Middle frontal gyrus (tissue), 1 donor: ENCODE measurements around the gene AKAP17A.
"Not testable (repeated sequence)": the region's sequence is repeated elsewhere in the genome, so short reads cannot be mapped to it uniquely, and the experiment has no call there.

Source experiments
- DNase-seq: peaks from one replicate; pipeline ENCODE4 v3.0.0-alpha.2; 2015; ENCODE audit warnings: low spot score; ENCODE audit errors: extremely low spot score

Gene AKAP17A

DNA sequence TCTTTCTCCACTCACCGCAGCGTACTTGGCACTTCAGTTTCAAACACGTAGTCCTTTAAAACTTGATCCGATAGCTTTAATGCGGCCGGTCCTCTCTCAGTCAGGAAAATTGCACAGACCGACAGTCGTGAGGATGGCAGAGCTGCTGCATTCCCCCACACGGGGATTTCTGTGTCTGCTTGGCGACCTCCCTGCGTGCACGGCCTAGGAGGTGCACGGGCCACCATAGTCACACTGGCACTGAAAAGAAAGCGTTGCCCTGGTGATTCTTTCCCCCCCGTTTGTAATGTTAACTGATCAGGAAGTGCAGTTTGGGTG, 10.3 kb downstream of the AKAP17A start:
- DNase-seq = no peak

DNA sequence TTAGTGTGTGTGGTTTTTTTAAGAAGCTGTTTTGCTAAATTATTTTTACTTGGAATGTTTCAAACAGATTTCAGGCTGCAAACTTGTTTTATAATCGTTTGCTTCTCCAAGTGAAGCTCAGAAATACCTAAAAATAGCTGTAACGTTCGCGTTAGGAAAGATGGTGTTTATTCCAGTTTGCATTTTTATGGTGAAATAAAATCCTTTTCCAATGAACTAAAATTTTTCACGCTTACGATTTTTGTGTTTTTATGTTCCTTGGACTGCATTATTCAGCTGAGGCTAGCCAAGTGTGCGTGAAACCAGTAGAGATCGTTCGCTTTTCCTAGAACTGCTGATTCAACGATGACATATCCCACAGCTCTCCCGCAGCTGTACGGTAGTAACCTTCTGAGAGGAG, 10.9 kb downstream of the AKAP17A start:
- no peak for DNase-seq

DNA sequence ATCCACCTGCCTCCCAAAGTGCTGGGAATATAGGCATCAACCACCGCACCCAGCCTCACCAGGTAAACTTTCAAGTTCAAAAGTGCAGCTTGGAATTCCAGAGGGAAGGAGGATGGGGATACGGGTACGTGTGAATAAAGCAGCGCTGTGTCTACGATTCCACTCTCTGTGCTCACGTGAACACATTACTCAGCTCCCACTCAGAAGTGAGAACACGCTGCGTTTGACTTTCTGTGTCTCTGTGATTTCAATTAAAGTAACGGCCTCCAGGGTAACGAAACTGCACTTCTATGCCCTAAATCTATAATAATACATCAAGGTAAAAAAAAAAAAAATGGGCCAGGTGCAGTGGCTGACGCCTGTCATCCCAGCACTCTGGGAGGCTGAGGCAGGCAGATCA, 15.1 kb downstream of the AKAP17A start:
- DNase-seq = no peak

DNA sequence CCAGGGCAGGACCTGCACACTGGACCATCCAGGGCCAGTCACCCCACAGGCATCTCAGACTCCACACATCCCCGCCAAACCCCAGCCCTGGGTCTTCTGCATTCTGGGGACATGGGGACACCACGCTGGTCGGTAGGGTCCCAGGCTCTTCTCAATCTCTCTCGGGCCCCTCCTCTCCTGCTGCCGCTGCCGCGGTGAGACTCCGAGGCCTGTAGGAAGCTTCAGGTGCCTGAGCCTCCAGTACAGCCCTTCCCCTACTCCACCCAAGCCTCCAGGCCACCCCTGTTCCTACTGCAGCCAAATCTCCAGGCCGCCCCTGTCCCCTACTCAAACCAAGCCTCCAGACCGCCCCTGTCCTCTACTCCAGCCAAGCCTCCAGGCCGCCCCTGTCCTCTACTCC, 17.9 kb downstream of the AKAP17A start:
- no peak for DNase-seq

DNA sequence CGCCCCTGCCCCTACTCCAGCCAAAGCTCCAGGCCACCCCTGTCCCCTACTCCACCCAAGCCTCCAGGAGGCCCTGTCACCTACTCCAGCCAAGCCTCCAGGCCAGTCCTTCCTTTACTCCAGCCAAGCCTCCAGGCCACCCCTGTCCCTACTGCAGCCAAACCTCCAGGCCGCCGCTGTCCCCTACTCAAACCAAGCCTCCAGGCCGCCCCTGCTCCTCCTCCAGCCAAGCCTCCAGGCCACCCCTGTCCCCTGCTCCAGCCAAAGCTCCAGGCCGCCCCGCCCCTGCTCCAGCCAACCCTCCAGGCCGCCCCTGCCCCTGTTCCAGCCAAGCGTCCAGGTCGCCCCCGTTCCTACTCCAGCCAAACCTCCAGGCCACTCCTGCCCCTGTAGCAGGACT, 18.4 kb downstream of the AKAP17A start:
- DNase-seq = no peak

DNA sequence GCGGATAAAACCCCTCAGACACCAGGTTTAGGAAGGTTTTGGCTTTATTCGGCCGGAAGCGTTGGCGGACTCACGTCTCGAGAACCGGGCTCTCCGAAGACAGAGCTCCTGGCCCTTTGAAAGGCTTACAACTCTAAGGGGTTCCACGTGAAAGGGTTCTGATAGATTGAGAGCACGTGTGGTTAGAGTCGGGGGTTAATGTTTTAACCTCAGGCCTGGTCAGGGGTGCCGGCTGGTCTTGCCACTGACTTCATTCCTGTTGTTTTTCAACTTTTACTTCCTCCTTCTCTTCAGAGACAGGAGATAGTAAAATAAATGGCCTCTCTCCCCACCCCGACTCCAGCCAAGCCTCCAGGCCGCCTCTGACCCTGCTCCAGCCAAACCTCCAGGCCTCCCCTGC, 18.8 kb downstream of the AKAP17A start:
- no peak for DNase-seq

DNA sequence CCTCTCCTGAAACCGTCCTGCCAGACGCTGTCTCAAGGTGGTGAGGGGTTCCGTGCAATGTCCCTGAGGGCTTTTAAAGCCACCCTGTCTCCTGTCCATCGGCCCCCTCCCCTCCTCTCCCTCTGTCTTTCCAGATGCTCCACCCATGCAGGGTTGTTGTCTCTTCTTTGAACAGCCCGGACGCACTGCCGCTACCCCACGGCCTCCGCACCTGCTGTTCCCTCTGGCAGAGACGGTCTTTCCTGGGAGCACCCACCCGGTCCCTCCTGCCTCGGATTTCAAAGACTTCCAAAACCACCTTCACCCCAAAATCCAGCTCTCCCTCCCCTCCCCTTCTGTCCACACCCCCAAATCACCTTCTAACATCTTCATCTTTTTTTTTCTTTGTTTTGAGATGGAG, 19.3 kb downstream of the AKAP17A start:
- DNase-seq = no peak

DNA sequence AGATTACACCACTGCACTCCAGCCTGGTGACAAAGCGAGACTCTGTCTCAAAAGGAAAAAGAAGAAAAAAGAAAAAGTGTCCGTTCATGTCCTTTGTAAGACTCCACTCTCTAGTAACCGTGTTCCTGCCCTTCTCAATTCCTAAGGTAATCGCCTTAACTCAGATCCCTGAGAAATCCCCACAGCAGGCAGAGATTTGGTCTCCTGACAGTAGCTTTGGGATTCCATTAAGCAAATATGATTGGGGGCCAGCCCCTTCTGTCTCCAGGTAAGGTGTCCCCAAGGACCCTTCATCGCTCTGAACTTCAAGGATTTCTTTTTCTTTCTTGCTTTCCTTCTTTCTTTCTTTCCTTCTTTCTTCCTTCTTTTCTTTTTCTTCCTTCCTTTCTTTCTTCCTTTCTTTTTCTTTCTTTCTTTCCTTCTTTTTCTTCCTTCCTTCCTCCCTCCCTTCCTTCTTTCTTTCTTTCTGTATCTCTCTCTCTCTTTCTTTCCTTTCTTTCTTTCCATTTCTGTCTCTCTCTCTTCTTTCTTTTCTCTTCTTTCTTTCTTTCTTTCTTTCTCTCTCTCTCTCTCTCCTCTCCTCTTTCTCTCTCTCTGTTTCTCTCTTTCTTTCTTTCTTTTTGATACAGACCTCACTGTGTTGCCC, 21.4 kb downstream of the AKAP17A start:
- no peak for DNase-seq

DNA sequence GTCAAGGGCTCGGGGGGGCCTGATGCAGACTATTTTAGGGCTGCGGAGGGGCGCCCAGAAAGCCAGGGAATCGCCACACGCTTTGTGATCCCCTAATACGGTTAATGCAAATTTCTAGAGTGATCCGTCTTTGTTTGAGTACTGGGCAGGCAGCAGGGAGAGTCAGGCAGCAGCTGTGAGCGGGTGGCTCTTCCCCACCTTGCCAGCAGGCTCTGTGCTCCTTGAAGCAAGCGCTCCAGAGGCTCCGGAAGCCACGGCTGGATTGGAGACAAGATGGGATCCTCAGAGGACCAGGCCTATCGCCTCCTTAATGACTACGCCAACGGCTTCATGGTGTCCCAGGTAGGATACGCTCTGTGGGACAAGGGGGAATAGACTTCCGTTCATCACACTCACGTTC, 23.5 kb downstream of the AKAP17A start, which contains the start of gene ASMT:
Gene ASMT, plus strand, starts transcription at position 133 of the 400 bp plus-strand sequence. Its CDS starts 141 bp downstream, at position 274.
- no peak for DNase-seq

DNA sequence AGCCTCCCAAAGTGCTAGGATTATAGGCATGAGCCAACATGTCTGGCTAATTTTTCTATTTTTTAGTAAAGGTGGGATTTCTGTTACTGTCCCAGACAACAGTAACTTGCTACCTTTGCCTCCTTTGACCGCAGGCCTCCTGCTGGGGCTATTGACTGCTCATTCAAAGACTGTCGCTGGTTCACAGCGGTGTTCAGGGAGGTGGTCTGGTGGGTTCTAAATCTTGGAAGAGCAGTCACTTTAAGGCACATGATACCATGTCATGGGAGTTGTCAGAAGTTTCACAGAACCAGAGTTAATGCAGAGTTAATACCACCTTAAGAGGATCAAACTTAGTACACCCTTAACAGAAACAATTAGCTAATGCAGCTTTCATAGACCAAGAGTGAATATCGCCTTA, 27.3 kb downstream of the AKAP17A start:
- DNase-seq = no peak

DNA sequence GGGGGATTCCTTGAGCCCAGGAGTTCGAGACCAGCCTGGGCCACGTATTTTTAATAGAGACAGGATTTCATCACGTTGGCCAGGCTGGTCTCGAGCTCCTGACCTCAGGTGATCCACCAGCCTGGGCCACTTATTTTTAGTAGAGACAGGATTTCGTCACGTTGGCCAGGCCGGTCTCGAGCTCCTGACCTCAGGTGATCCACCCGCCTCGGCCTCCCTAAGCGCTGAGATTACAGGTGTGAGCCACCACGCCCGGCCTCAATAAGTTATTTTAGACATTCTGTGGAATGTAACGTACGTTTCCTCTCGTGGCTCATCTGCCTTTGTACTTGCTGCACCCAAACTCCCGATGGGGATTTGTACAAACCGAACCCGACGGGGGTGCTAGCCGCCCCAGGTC, 32.3 kb downstream of the AKAP17A start:
- DNase-seq = no peak

DNA sequence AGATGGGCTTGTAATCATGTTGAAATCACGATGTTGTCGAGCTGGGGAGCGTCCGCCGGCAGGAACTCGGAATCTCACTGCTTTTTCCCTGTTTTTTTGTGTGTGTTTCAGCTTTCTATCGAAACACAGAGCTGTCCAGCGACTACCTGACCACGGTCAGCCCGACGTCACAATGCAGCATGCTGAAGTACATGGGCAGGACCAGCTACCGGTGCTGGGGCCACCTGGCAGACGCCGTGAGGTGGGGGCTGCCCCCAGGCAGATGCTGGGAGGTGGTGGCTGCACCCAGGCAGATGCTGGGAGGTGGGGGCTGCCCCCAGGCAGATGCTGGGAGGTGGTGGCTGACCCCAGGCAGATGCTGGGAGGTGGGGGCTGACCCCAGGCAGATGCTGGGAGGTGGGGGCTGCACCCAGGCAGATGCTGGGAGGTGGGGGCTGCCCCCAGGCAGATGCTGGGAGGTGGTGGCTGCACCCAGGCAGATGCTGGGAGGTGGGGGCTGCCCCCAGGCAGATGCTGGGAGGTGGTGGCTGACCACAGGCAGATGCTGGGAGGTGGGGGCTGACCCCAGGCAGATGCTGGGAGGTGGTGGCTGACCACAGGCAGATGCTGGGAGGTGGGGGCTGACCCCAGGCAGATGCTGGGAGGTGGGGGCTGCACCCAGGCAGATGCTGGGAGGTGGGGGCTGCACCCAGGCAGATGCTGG, 32.9 kb downstream of the AKAP17A start:
- not testable (repeated sequence) for DNase-seq

DNA sequence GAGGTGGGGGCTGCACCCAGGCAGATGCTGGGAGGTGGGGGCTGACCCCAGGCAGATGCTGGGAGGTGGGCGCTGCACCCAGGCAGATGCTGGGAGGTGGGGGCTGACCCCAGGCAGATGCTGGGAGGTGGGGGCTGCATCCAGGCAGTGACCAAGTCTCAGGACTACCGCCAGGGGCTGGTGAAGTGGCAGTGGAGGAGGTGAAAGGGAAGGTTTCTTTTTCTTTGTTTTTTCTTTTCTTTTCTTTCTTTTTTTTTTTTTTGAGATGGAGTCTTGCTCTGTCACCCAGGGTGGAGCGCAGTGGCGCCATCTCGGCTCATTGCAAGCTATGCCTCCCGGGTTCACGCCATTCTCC, 33.4 kb downstream of the AKAP17A start:
- not testable (repeated sequence) for DNase-seq

DNA sequence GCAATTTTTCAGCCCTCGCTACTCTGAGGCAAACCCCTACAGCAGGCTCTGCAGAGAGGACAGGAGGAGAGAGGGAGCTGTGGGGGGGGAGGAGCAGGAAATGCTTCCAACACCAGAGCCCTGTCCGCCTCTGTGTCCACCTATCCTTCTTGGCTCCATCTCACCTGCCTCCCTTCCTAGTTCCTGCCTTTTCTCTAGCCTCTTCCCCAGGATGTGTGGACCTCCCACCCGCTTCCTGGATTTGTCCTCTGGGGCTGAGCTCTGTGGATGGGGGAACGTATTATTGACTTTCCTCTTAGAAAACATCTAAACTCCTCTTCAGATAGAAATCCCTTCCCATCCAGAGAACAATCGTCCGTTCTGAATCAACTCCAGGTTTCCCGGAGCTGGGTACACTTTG, 37.8 kb downstream of the AKAP17A start:
- DNase-seq = no peak

DNA sequence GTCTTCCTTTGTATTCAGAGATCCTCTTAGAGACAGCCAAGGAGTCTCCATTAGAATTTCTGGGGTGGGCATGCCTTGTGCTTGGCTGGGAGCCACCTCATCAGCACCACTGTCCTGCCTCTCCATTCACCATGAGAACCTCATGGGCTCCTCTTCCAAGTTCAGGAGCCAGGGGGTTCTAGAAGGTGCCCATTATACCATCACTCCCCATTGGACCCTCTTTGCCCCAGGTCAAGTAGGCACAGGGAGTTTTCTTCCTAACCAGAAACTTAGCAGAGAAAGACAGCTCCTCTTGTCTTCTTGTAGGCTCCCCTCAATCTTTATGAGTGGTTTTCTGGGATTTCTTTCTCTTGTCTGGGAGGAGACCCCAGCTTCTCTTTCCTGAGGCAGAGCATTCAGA, 54.6 kb downstream of the AKAP17A start:
- DNase-seq = no peak

DNA sequence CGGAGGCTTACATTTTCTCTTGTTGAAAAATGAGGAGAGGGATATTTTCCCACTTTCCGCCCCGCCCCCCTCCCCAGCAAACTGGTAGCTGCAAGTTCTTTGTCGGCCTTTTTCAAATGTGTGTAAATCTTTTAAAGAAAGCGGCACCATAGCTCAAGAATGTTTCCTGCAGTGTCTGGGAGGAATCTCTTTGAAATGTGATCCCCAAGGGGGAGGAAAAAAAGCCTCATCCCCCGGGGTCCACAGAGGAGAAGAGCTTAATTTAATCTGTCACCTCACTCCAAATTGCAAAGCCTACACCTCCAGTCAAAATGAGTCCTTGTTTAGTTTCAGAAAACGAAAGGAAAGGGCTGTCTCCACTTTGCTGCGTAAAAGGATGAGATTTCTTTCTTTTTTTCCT, 58.2 kb downstream of the AKAP17A start:
- DNase-seq = no peak
